SK-N-SH treated with all-trans-retinoic acid at 6 μM for 48 hours (cell line): ENCODE measurements around the gene CHRNB1.

ENCODE experiments used
- ATAC-seq: fragments of 200-7000 bp; cut with Tn5 transposase; 3 replicates; pipeline ENCODE4 v1.9.1; 2020; ENCODE audit warnings: mild to moderate bottlenecking, moderate library complexity
- ARNTL ChIP-seq: fragments of 450-650 bp; formaldehyde crosslinking; IDR thresholded peaks from 2 replicates; pipeline ENCODE4 v1.5.0; 2020; ENCODE audit warnings: low read depth, mild to moderate bottlenecking, moderate library complexity, borderline replicate concordance
- BACH2 ChIP-seq: fragments of 250-450 bp; sonication (Bioruptor Pico); IDR thresholded peaks from 2 replicates; pipeline ENCODE4 v1.9.0; 2021; ENCODE audit warnings: mild to moderate bottlenecking, borderline replicate concordance
- CSDC2 ChIP-seq: fragments of 250-450 bp; sonication (Bioruptor Pico); IDR thresholded peaks from 2 replicates; pipeline ENCODE4 v1.5.0; 2020; ENCODE audit warnings: mild to moderate bottlenecking, moderate library complexity
- ESRRG ChIP-seq: fragments of 250-450 bp; sonication (Bioruptor Pico); IDR thresholded peaks from 2 replicates; pipeline ENCODE4 v1.6.1; 2021; ENCODE audit warnings: mild to moderate bottlenecking
- GLIS3 ChIP-seq: fragments of 250-450 bp; sonication (Bioruptor Pico); IDR thresholded peaks from 2 replicates; pipeline ENCODE4 v1.5.0; 2020; ENCODE audit warnings: mild to moderate bottlenecking, moderate library complexity
- ISL1 ChIP-seq: fragments of 250-450 bp; sonication (Bioruptor Pico); IDR thresholded peaks from 2 replicates; pipeline ENCODE4 v2.1.2; 2022; ENCODE audit warnings: mild to moderate bottlenecking, moderate library complexity
- POU6F1 ChIP-seq: fragments of 250-450 bp; sonication (Bioruptor Pico); IDR thresholded peaks from 2 replicates; pipeline ENCODE4 v1.8.0; 2021; ENCODE audit warnings: low read depth, mild to moderate bottlenecking, moderate library complexity, borderline replicate concordance
- PPARA ChIP-seq: fragments of 250-450 bp; sonication (Bioruptor Pico); IDR thresholded peaks from 2 replicates; pipeline ENCODE4 v1.5.0; 2020; ENCODE audit warnings: mild to moderate bottlenecking, borderline replicate concordance
- TCF4 ChIP-seq: fragments of 250-450 bp; sonication (Bioruptor Pico); IDR thresholded peaks from 2 replicates; pipeline ENCODE4 v1.8.0; 2021; ENCODE audit warnings: mild to moderate bottlenecking, moderate library complexity, borderline replicate concordance
- TOX ChIP-seq: fragments of 250-450 bp; sonication (Bioruptor Pico); IDR thresholded peaks from 2 replicates; pipeline ENCODE4 v1.8.0; 2021; ENCODE audit warnings: mild to moderate bottlenecking, moderate library complexity, borderline replicate concordance
- ZC3H10 ChIP-seq: fragments of 250-450 bp; sonication (Bioruptor Pico); IDR thresholded peaks from 2 replicates; pipeline ENCODE4 v1.5.1; 2021; ENCODE audit warnings: mild to moderate bottlenecking, moderate library complexity
- ZFP3 ChIP-seq: fragments of 250-450 bp; sonication (Bioruptor Pico); IDR thresholded peaks from 2 replicates; pipeline ENCODE4 v1.5.0; 2020; ENCODE audit warnings: mild to moderate bottlenecking, moderate library complexity
- ZFP30 ChIP-seq: fragments of 450-650 bp; formaldehyde crosslinking; IDR thresholded peaks from 2 replicates; pipeline ENCODE4 v1.5.0; 2022; ENCODE audit warnings: mild to moderate bottlenecking, moderate library complexity
- ZNF565 ChIP-seq: fragments of 450-650 bp; formaldehyde crosslinking; conservative IDR thresholded peaks from 2 replicates; pipeline ENCODE4 v1.5.0; 2020; ENCODE audit warnings: low read depth, mild to moderate bottlenecking, moderate library complexity
- ZNF70 ChIP-seq: fragments of 450-650 bp; formaldehyde crosslinking; IDR thresholded peaks from 2 replicates; pipeline ENCODE4 v1.5.0; 2020; ENCODE audit warnings: mild to moderate bottlenecking, moderate library complexity
- TF ChIP-seq, protein P1 (sequence below): fragments of 250-450 bp; sonication (Bioruptor Pico); IDR thresholded peaks from 2 replicates; pipeline ENCODE4 v1.8.0; 2020; ENCODE audit warnings: mild to moderate bottlenecking, moderate library complexity, borderline replicate concordance
- TF ChIP-seq, protein P2 (sequence below): fragments of 250-450 bp; sonication (Bioruptor Pico); IDR thresholded peaks from 2 replicates; pipeline ENCODE4 v1.5.1; 2020; ENCODE audit warnings: low read depth, mild to moderate bottlenecking, moderate library complexity
- TF ChIP-seq, protein P3 (sequence below): fragments of 250-450 bp; sonication (Bioruptor Pico); IDR thresholded peaks from 2 replicates; pipeline ENCODE4 v1.5.0; 2020; ENCODE audit warnings: mild to moderate bottlenecking, moderate library complexity
- TF ChIP-seq, protein P4 (sequence below): fragments of 250-450 bp; sonication (Bioruptor Pico); IDR thresholded peaks from 2 replicates; pipeline ENCODE4 v1.5.1; 2021; ENCODE audit warnings: mild to moderate bottlenecking, moderate library complexity

Gene CHRNB1

GRCh38 chr17:7484919-7485377 is 40.1 kb downstream of the CHRNB1 start:
- no peak for ATAC-seq
- TF ChIP-seq, protein P1, sequence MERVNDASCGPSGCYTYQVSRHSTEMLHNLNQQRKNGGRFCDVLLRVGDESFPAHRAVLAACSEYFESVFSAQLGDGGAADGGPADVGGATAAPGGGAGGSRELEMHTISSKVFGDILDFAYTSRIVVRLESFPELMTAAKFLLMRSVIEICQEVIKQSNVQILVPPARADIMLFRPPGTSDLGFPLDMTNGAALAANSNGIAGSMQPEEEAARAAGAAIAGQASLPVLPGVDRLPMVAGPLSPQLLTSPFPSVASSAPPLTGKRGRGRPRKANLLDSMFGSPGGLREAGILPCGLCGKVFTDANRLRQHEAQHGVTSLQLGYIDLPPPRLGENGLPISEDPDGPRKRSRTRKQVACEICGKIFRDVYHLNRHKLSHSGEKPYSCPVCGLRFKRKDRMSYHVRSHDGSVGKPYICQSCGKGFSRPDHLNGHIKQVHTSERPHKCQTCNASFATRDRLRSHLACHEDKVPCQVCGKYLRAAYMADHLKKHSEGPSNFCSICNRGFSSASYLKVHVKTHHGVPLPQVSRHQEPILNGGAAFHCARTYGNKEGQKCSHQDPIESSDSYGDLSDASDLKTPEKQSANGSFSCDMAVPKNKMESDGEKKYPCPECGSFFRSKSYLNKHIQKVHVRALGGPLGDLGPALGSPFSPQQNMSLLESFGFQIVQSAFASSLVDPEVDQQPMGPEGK (CRISPR knock-in tag), result peak; percentile 95; the same call in 1 of the 2 replicates
- TF ChIP-seq, protein P2, sequence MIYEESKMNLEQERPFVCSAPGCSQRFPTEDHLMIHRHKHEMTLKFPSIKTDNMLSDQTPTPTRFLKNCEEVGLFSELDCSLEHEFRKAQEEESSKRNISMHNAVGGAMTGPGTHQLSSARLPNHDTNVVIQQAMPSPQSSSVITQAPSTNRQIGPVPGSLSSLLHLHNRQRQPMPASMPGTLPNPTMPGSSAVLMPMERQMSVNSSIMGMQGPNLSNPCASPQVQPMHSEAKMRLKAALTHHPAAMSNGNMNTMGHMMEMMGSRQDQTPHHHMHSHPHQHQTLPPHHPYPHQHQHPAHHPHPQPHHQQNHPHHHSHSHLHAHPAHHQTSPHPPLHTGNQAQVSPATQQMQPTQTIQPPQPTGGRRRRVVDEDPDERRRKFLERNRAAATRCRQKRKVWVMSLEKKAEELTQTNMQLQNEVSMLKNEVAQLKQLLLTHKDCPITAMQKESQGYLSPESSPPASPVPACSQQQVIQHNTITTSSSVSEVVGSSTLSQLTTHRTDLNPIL, result no peak
- TF ChIP-seq ARNTL (CRISPR knock-in tag), result no peak

GRCh38 chr17:7486181-7486580 is 41.3 kb downstream of the CHRNB1 start:
- no peak for ATAC-seq
- TF ChIP-seq CSDC2 (CRISPR knock-in tag), result no peak
- TF ChIP-seq BACH2 (CRISPR knock-in tag), result no peak
- TF ChIP-seq TOX (CRISPR knock-in tag), result no peak
- no peak for TF ChIP-seq TCF4 (CRISPR knock-in tag)
- no peak for TF ChIP-seq PPARA (CRISPR knock-in tag)
- TF ChIP-seq ESRRG (CRISPR knock-in tag), result no peak
- TF ChIP-seq ZFP3 (CRISPR knock-in tag), result no peak
- TF ChIP-seq ZNF565 (CRISPR knock-in tag), result no peak
- no peak for TF ChIP-seq ZFP30 (CRISPR knock-in tag)
- no peak for TF ChIP-seq ISL1
- TF ChIP-seq, protein P3, sequence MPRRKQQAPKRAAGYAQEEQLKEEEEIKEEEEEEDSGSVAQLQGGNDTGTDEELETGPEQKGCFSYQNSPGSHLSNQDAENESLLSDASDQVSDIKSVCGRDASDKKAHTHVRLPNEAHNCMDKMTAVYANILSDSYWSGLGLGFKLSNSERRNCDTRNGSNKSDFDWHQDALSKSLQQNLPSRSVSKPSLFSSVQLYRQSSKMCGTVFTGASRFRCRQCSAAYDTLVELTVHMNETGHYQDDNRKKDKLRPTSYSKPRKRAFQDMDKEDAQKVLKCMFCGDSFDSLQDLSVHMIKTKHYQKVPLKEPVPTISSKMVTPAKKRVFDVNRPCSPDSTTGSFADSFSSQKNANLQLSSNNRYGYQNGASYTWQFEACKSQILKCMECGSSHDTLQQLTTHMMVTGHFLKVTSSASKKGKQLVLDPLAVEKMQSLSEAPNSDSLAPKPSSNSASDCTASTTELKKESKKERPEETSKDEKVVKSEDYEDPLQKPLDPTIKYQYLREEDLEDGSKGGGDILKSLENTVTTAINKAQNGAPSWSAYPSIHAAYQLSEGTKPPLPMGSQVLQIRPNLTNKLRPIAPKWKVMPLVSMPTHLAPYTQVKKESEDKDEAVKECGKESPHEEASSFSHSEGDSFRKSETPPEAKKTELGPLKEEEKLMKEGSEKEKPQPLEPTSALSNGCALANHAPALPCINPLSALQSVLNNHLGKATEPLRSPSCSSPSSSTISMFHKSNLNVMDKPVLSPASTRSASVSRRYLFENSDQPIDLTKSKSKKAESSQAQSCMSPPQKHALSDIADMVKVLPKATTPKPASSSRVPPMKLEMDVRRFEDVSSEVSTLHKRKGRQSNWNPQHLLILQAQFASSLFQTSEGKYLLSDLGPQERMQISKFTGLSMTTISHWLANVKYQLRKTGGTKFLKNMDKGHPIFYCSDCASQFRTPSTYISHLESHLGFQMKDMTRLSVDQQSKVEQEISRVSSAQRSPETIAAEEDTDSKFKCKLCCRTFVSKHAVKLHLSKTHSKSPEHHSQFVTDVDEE (CRISPR knock-in tag), result no peak
- TF ChIP-seq, protein P4, sequence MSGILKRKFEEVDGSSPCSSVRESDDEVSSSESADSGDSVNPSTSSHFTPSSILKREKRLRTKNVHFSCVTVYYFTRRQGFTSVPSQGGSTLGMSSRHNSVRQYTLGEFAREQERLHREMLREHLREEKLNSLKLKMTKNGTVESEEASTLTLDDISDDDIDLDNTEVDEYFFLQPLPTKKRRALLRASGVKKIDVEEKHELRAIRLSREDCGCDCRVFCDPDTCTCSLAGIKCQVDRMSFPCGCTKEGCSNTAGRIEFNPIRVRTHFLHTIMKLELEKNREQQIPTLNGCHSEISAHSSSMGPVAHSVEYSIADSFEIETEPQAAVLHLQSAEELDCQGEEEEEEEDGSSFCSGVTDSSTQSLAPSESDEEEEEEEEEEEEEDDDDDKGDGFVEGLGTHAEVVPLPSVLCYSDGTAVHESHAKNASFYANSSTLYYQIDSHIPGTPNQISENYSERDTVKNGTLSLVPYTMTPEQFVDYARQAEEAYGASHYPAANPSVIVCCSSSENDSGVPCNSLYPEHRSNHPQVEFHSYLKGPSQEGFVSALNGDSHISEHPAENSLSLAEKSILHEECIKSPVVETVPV (CRISPR knock-in tag), result no peak
- TF ChIP-seq, protein P2, result no peak
- no peak for TF ChIP-seq ZC3H10 (CRISPR knock-in tag)
- no peak for TF ChIP-seq ZNF70

- no peak for ATAC-seq
- TF ChIP-seq ZFP30 (CRISPR knock-in tag) (no peak), POU6F1 (no peak), TOX (CRISPR knock-in tag) (no peak), GLIS3 (CRISPR knock-in tag) (no peak)
- TF ChIP-seq, protein P2, result no peak
- TF ChIP-seq, protein P1 (CRISPR knock-in tag), result no peak
Observed at GRCh38 chr17:7490144-7490543, 45.3 kb downstream of the CHRNB1 start.
